T-helper 2 cell treated with Interferon-gamma antibody and Interleukin-4, amounts not matched to agents 5 μg/mL and 100 μg/mL, for 36 hours (primary cell): ENCODE measurements around the gene CEACAM4.
"Not testable (repeated sequence)": the region's sequence is repeated elsewhere in the genome, so short reads cannot be mapped to it uniquely, and the experiment has no call there.

ENCODE experiments used
- DNase-seq: peaks from one replicate; pipeline ENCODE4 v3.0.0; 2021; ENCODE audit warnings: low spot score
- H3K27ac Mint-ChIP-seq: one replicate; pipeline ENCODE4 v1.8.0; 2021; ENCODE audit warnings: mild to moderate bottlenecking, mixed read lengths
- H3K27me3 Mint-ChIP-seq: one replicate; pipeline ENCODE4 v1.8.0; 2021; ENCODE audit warnings: low read depth, mixed read lengths
- H3K36me3 Mint-ChIP-seq: one replicate; pipeline ENCODE4 v1.8.0; 2021; ENCODE audit warnings: low read depth, mixed read lengths
- H3K4me1 Mint-ChIP-seq: one replicate; pipeline ENCODE4 v1.8.0; 2021; ENCODE audit warnings: low read depth, mixed read lengths
- H3K4me3 Mint-ChIP-seq: one replicate; pipeline ENCODE4 v1.8.0; 2022; ENCODE audit warnings: mild to moderate bottlenecking, moderate library complexity, mixed read lengths
- H3K9me3 Mint-ChIP-seq: one replicate; pipeline ENCODE4 v1.8.0; 2021; ENCODE audit warnings: mixed read lengths

Gene CEACAM4

GRCh38 chr19:41626877-41627276 lies at the start of gene CEACAM4:
CEACAM4 (minus strand) TSS chr19:41627074; CDS start chr19:41626963, 111 bp downstream.
- Mint-ChIP-seq H3K27ac (no peak within 1 kb of the TSS), H3K4me3 (no peak within 1 kb of the TSS), H3K4me1 (no peaks in the 10 kb centered on the region), H3K36me3 (no peaks in the 10 kb centered on the region), H3K27me3 (peaks cover 8% of the 10 kb centered on the region), H3K9me3 (peaks cover 15% of the 10 kb centered on the region)
- no peak for DNase-seq

- no peaks in the 10 kb centered on the region for H3K36me3 Mint-ChIP-seq
- peaks cover 16% of the 10 kb centered on the region for H3K9me3 Mint-ChIP-seq
- peaks cover 23% of the 10 kb centered on the region for H3K27me3 Mint-ChIP-seq
- no peak for DNase-seq
- no peaks in the 10 kb centered on the region for H3K4me1 Mint-ChIP-seq
- H3K4me3 Mint-ChIP-seq, result no peak overlapping the region
- no peak overlapping the region for H3K27ac Mint-ChIP-seq
These were observed 44.6 kb upstream of the CEACAM4 start for GRCh38 chr19:41671486-41671885.

GRCh38 chr19:41670755-41671154 lies 43.9 kb upstream of the CEACAM4 start:
- DNase-seq, result no peak
- no peak overlapping the region for H3K4me3 Mint-ChIP-seq
- no peak overlapping the region for H3K27ac Mint-ChIP-seq
- H3K36me3 Mint-ChIP-seq, result no peaks in the 10 kb centered on the region
- H3K4me1 Mint-ChIP-seq, result no peaks in the 10 kb centered on the region
- peaks cover 21% of the 10 kb centered on the region for H3K9me3 Mint-ChIP-seq
- peaks cover 20% of the 10 kb centered on the region for H3K27me3 Mint-ChIP-seq

GRCh38 chr19:41668315-41668714 lies 41.4 kb upstream of the CEACAM4 start:
- peaks cover 10% of the 10 kb centered on the region for H3K27me3 Mint-ChIP-seq
- peaks cover 45% of the 10 kb centered on the region for H3K9me3 Mint-ChIP-seq
- no peak for DNase-seq

GRCh38 chr19:41666075-41666474 lies 39.2 kb upstream of the CEACAM4 start:
- H3K27me3 Mint-ChIP-seq, result peaks cover 5% of the 10 kb centered on the region

More at GRCh38 chr19:41668315-41668714, 41.4 kb upstream of the CEACAM4 start:
- H3K4me1 Mint-ChIP-seq, result no peaks in the 10 kb centered on the region
- H3K36me3 Mint-ChIP-seq, result no peaks in the 10 kb centered on the region
- H3K27ac Mint-ChIP-seq, result no peak overlapping the region
- no peak overlapping the region for H3K4me3 Mint-ChIP-seq

GRCh38 chr19:41657157-41657556 lies 30.3 kb upstream of the CEACAM4 start:
- Mint-ChIP-seq H3K4me1 (no peaks in the 10 kb centered on the region), H3K27me3 (peaks cover 46% of the 10 kb centered on the region), H3K9me3 (no peaks in the 10 kb centered on the region), H3K4me3 (no peak overlapping the region), H3K27ac (no peak overlapping the region), H3K36me3 (no peaks in the 10 kb centered on the region)
- DNase-seq, result no peak

More at GRCh38 chr19:41666075-41666474, 39.2 kb upstream of the CEACAM4 start:
- Mint-ChIP-seq H3K4me3 (no peak overlapping the region), H3K9me3 (peaks cover 45% of the 10 kb centered on the region), H3K36me3 (no peaks in the 10 kb centered on the region), H3K27ac (no peak overlapping the region), H3K4me1 (no peaks in the 10 kb centered on the region)
- no peak for DNase-seq

- not testable (repeated sequence) for H3K27ac Mint-ChIP-seq, H3K4me3 Mint-ChIP-seq, H3K4me1 Mint-ChIP-seq, DNase-seq, H3K36me3 Mint-ChIP-seq, H3K9me3 Mint-ChIP-seq
- H3K27me3 Mint-ChIP-seq, result peaks cover 46% of the 10 kb centered on the region
These were observed 29.9 kb upstream of the CEACAM4 start for GRCh38 chr19:41656756-41657155.

- Mint-ChIP-seq H3K9me3 (no peaks in the 10 kb centered on the region), H3K27ac (no peak overlapping the region), H3K4me1 (no peaks in the 10 kb centered on the region), H3K4me3 (no peak overlapping the region), H3K36me3 (no peaks in the 10 kb centered on the region), H3K27me3 (peaks cover 30% of the 10 kb centered on the region)
- DNase-seq, result no peak
These were observed 25.4 kb upstream of the CEACAM4 start for GRCh38 chr19:41652250-41652649.

DNA sequence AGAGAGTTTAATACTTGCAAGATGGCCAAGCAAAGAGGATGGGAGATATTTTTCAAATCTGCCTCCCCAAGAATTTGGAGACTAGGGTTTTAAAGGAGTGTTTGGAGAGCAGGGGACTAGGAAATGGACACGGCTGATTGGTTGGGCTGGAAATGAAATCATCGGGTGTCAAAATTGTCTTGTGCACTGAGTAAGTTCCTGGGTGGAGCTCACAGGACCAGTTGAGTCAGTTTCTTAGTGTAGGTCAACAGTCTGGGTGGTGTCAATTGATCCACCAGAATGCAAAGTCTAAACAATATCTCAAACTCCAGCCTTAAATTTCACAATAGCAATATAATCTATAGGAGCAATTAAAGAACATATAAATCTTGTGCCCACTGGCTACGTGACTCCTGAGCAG lies 23.0 kb upstream of the CEACAM4 start:
- Mint-ChIP-seq H3K4me3 (no peak overlapping the region), H3K9me3 (no peaks in the 10 kb centered on the region), H3K27ac (no peak overlapping the region), H3K27me3 (peaks cover 24% of the 10 kb centered on the region), H3K4me1 (no peaks in the 10 kb centered on the region), H3K36me3 (no peaks in the 10 kb centered on the region)
- no peak for DNase-seq

GRCh38 chr19:41646589-41647204 lies 19.8 kb upstream of the CEACAM4 start:
- Mint-ChIP-seq H3K36me3 (no peaks in the 10 kb centered on the region), H3K9me3 (no peaks in the 10 kb centered on the region), H3K27ac (no peak overlapping the region), H3K4me3 (no peak overlapping the region), H3K4me1 (no peaks in the 10 kb centered on the region), H3K27me3 (peaks cover 15% of the 10 kb centered on the region)
- peak; percentile 17 for DNase-seq

DNA sequence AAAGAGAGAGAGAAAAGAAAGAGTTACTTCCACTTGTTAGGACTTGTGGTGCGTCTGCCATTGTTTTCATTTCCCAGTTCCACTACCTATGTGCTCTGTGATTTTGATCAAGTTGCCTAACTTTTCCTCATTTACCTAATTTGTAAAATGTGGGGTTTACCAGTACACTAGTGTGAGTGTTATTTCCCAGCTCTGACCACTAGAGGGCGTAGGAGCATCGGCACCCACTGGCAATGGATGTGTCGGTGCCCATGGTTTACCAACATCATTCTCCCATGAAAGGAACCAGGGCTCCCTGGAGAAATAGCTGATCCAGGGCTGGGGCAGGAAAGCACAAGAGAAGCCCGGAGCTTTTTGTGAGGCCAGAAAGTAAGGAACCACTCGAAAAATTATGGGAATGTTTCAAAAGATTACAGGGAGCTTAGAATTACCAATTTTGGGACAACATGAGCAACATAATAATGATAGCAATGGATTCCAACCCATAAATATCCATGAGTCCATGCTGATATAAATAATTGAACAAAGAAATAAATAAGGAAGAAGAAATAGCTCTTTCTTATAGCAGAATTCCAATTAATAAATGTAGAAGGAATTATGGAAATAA lies 15.1 kb upstream of the CEACAM4 start:
- DNase-seq, result peak; percentile 47
- no peaks in the 10 kb centered on the region for H3K9me3 Mint-ChIP-seq
- no peak overlapping the region for H3K27ac Mint-ChIP-seq
- peaks cover 5% of the 10 kb centered on the region for H3K27me3 Mint-ChIP-seq
- H3K4me1 Mint-ChIP-seq, result no peaks in the 10 kb centered on the region
- H3K4me3 Mint-ChIP-seq, result no peak overlapping the region
- no peaks in the 10 kb centered on the region for H3K36me3 Mint-ChIP-seq

DNA sequence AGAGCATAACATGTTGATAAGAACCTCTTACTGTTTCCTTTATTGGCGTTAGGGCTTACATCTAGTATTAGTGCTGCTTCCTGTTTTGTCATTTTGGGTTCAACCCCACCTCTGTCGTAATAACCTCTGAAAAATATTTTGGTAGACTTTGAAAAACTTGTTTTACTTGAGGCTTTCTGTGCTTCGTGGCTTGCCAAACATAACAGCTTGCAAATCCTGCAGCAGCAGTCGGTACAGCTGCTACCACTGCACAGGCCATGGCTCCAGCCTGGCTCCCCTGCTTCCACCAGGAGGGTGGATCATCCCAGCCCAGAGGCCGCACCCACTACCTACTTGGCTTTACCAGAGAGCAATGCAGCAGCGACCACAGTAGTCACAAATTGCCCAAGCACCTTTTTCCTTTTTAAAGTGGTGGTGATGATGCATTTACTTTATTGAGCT lies 11.8 kb upstream of the CEACAM4 start:
- Mint-ChIP-seq H3K27me3 (peaks cover 19% of the 10 kb centered on the region), H3K4me3 (no peak overlapping the region), H3K9me3 (no peaks in the 10 kb centered on the region), H3K36me3 (no peaks in the 10 kb centered on the region), H3K4me1 (no peaks in the 10 kb centered on the region), H3K27ac (no peak overlapping the region)
- DNase-seq, result no peak

DNA sequence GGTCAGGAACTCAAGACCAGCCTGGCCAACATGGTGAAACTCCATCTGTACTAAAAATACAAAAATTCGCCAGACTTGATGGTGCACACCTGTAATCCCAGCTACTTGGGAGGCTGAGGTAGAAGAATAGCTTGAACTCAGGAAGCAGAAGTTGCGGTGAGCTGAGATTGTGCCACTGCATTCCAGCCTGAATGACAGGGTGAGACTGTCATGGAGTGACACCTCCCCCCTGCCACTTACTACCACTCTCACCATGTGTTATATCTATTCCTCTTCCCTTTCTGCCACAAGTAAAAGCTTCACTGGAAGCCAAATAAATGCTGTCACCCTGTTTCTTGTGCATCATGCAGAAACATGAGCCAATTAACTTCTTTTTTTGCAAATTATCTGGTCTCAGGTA lies 10.6 kb upstream of the CEACAM4 start:
- Mint-ChIP-seq H3K27me3 (peaks cover 19% of the 10 kb centered on the region), H3K36me3 (no peaks in the 10 kb centered on the region), H3K4me1 (no peaks in the 10 kb centered on the region), H3K9me3 (no peaks in the 10 kb centered on the region), H3K27ac (no peak overlapping the region), H3K4me3 (no peak overlapping the region)
- no peak for DNase-seq

DNA sequence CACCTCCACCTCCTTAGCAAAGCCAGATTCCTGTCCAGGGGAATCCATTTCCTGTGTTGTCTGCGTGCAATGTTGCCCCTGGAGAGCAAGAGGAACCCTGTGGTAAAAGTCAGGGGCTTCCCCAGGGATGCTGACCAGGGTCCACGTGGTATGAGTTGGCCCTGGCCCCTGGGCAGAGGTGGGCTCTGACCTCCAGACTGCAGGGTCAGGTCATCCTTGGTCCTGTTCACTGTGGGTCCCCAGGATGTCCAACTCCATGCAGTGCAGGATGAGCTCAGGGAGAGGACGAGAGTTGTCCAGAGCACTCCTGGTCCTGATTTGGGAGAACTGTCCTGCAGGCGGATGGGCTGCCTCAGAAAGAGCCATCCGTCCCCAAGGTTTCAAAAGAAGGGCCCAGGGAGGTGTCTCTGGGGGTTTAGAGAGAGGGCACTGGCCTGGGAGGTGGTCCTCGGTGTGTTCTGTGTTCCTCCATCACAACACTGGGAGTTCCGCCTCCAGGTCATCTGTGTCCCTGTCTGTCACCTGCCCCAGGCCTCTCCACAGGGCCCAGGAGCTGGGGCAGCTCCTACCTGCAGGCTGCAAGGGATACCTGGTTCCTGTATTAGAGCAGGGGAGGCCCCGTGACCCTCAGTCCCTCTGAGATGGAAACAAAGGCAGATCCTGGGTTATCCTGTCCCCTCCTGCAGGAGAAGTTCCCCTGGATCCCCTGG lies 1.2 kb upstream of the CEACAM4 start:
- Mint-ChIP-seq H3K4me1 (no peaks in the 10 kb centered on the region), H3K36me3 (no peaks in the 10 kb centered on the region), H3K9me3 (peaks cover 15% of the 10 kb centered on the region), H3K4me3 (no peak overlapping the region), H3K27ac (no peak overlapping the region), H3K27me3 (peaks cover 5% of the 10 kb centered on the region)
- DNase-seq, result no peak
